Activated CD4-positive, alpha-beta T cell treated with anti-CD3 and anti-CD28 coated beads, Interleukin-2, Interleukin-4, amounts not matched to agents 100 ng/mL and 50 ng/mL, durations not matched to agents 16 hours and 8 hours (primary cell): ENCODE data around the gene CCDC87.

Source experiments
- DNase-seq: peaks from one replicate; pipeline ENCODE4 v3.0.0-alpha.2; 2020; ENCODE audit warnings: low spot score

Gene CCDC87

GRCh38 chr11:66580803-66581202 lies 12.1 kb downstream of the CCDC87 start:
- DNase-seq = no peak

DNA sequence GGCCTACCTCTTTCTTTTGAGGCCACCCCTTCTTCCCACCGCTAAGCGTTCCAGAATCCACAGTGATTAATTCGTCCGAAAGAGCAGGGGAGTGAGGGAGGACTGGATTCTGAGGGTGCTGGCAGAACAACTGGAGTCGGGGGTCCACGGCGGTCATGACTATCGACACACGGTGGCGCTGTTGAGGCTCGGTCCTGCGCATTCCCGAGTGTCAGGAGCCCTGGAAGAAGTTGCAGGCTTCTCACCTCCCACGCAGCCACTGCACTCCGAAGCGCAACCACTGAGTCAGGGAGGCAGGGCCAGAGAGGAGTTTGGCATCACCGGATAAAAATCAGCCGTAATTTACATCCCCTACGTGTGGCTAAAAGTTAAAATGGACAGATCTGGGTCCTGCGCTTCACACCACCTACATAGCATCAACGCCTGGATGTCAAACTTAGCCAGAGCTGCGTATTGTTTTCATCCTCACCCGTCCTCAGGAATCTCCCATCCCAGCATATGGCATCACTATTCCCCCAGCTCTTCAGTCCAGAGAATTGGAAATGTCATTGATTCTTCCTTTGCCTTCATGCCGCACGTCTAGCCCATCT lies 13.8 kb downstream of the CCDC87 start:
- DNase-seq = peak; percentile 65

DNA sequence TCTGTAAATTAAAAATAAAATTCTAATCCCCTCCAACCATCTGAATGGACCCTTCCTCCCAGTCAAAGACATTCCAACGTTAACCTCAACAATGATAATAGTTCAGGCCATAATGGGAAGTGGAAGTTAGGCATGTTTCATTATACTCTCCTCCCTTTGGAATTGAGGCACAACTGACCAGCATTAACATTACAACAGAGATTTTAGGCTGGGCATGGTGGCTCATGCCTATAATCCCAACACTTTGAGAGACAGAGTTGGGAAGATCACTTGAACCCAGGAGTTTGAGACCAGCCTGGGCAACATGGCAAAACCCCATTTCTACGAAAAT lies 22.0 kb downstream of the CCDC87 start:
- DNase-seq = no peak

DNA sequence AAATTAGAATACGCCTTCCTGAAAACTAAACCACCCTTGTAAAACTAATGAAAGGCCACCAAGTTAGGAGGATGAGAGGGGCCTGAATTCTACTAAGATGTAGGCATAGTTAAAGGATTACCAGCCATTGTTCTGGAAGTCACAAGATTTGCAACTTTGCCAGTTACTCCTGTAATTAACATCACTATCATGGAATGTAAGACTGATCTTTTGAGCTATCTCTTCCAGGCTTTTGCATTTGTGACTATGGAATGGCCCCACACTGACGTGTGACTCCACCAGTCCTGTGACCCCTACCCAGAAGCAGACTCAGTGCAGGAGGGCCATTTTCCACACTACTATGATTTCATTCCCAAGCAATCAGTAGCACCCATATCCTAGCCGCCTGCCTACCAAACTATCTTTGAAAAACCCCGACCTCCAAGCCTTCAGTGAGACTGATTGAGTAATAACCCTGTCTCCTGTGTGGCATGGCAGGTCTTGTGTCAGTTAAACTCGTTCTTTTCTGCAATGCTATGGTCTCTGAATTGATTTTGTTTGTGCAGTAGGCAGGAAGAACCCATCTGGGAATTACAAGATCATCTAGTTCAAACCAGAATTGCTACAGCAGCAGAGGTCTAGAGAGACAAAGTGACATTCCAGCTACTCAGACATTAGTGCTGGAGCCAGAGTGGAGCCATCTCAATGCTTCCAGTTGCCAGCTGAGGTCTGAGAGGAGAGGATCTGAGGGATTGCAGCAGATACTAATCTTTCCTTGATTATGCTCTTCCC lies 22.6 kb downstream of the CCDC87 start:
- no peak for DNase-seq

DNA sequence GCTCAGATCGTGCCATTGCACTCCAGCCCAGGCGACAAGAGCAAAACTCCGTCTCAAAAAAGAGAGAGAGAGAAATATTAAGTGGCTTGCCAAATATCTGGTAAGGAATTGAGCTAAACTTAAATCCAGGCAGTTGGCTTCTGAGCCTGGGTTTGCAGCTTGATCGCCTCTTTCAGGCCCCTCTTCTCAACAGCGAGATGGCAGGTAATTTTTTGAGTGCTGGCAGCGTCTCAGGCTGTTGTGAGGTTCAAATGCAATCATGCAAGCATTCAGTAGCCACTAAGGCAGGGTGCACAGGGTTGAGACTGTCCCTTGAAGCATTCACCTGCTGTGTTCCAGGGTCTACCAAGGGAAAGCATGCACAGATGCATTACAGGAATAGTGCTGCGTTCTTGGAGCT lies 23.8 kb downstream of the CCDC87 start:
- no peak for DNase-seq

GRCh38 chr11:66568124-66568916 lies 24.5 kb downstream of the CCDC87 start, which contains the start of gene CTSF:
TSS of gene CTSF (minus strand) at chr11:66568606. CDS start at chr11:66568486, 120 bp downstream.
- peak; percentile 66 for DNase-seq

DNA sequence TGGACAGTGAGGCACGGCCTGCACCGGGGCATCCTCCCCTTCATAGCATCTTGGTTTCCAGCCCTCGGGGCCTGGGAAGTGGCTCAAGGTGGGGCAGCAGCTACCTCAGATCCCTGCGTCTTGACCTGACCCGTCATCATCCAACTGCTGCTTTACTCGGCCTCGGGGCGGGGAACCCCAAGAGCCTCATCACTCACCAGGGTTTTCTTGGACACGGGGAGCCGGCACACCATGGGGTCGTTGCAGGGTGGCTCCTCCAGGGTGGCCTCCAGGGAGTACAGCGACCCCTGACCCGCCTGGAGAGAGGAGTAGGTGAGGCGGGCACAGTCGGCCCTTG lies 25.1 kb downstream of the CCDC87 start:
- no peak for DNase-seq

DNA sequence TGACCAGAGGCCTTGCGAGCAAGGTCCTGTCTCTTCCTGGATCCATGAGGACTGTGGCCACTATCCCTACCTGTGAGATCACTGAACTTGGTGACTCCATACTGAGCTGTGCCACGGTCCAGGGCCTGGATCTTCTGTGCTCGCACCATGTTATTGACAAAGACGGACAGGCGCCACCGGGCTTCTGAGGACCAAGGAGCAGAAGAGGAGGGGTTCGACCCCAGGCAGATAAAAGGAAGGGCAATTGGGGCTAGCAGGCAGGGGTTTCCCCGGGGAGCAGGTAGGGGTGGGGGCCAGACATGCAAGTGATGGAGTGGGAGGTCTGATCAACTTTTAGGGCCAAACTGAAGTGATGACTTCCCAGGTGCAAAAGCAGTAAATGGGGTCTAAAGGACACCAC lies 26.6 kb downstream of the CCDC87 start:
- DNase-seq = no peak

GRCh38 chr11:66564984-66565383 lies 27.9 kb downstream of the CCDC87 start:
- no peak for DNase-seq

- DNase-seq = no peak
Measured at GRCh38 chr11:66564538-66564937, 28.3 kb downstream of the CCDC87 start.

- no peak for DNase-seq
Measured at GRCh38 chr11:66563832-66564231, 29.0 kb downstream of the CCDC87 start.

GRCh38 chr11:66562907-66563583 lies 29.8 kb downstream of the CCDC87 start:
- DNase-seq = no peak

- DNase-seq = no peak
Measured at GRCh38 chr11:66562275-66562674, 30.6 kb downstream of the CCDC87 start.

GRCh38 chr11:66561975-66562248 lies 31.0 kb downstream of the CCDC87 start:
- no peak for DNase-seq

DNA sequence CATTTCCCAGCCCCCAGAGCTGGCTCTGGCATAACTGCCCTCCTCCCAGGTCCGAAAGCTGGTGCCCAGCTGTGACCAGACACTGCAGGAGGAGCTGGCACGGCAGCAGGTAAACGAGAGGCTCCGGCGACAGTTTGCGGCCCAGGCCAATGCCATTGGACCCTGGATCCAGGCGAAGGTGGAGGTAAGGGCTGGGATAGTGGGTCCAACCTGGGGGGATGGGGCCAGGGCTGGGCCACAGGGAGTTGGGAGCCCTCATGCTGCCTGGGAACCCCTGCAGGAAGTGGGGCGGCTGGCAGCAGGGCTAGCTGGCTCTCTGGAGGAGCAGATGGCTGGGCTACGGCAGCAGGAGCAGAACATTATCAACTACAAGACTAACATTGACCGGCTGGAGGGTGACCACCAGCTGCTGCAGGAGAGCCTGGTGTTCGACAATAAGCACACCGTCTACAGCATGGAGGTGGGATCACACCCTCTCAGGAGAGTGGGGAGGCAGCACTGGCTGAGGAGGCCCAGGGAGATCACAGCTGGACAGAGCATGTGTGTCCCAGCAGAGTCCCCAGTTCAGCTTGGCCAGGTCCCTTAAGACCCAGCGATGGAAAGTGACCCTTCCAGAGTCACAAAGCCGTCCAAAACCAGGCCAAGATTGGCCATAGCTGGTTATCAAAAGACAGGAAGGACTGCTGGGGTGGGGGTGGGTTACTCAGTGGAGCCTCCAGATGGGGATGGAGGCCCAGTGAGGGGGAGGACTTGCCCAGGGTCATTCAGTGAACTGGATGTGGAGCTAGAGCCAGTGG lies 31.5 kb downstream of the CCDC87 start:
- no peak for DNase-seq

GRCh38 chr11:66559866-66560676 lies 32.8 kb downstream of the CCDC87 start:
- no peak for DNase-seq

DNA sequence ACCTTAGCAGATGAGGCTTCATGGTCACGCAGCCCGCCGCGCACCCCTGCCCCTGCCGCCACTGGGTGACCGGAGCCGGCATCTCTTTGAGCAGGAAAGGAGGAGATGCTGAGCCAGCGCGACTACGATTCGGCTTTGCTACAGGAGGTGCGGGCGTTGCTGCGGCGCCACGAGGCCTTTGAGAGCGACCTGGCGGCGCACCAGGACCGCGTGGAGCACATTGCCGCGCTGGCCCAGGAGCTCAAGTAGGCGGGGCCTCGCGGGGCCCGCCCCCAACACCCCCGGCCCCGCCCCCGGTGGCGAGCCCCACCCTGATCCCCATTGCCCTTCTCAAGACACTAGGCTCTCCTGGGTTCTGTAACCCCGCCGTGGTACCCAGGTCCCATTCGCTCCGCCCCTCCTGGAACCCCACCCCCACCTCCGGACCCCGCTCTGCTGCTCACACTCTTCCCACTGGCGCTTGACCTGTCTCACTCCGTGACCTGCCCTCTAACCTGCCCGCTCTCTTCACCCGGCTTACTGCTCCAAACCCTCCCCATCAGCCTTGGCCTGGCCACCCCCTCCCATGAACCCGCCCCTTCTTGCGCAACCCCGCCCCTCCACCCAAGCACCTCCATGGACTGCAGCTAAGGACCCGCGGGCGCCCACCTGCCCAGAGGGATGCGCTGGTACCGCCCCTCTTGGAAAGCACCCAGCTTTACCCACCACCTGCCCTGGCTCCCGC lies 33.6 kb downstream of the CCDC87 start:
- DNase-seq = no peak

DNA sequence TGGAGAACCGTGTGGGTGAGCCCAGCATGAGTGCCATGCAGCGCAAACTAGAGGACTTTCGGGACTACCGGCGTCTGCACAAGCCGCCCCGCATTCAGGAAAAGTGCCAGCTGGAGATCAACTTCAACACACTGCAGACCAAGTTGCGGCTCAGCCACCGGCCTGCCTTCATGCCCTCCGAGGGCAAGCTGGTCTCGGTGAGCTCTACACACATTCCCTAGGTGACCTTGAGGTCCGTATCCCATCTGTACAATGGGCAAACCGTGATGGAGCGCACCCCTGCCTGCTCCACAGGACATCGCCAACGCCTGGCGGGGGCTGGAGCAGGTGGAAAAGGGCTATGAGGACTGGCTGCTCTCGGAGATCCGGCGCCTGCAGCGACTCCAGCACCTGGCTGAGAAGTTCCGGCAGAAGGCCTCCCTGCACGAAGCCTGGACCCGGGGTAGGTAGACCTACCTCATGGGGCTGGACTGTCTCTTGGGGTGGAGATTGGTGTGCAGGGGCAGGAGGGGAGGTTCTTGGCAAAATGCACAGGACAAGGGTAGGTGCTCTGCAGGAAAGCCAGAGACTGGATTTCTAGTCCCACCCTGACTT lies 35.0 kb downstream of the CCDC87 start:
- no peak for DNase-seq

- no peak for DNase-seq
Measured at GRCh38 chr11:66556086-66556485, 36.8 kb downstream of the CCDC87 start.

GRCh38 chr11:66555416-66555815 lies 37.4 kb downstream of the CCDC87 start:
- DNase-seq = no peak
